ENCODE results near the gene OGA.

DNA sequence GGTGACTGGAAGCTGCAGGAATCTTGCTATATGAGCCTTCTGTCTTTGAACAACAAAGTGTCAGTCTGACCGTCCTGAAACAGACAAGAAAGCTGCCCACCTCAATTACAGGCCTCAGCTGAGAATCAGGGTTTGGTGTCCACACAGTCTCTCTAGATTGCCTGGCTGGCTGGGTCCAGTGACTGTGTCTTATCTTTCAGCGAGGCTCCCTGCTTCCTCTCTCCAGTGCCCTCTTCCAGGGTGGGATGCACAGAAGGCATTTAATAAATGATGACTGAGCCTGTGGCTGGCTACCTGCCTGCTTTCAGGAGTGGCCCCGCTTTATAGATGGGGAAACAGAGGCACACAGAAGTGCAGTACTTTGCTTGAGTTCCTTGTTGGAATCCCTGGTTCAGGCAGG, 69.7 kb downstream of the OGA start:
- TF ChIP-seq, protein P1, sequence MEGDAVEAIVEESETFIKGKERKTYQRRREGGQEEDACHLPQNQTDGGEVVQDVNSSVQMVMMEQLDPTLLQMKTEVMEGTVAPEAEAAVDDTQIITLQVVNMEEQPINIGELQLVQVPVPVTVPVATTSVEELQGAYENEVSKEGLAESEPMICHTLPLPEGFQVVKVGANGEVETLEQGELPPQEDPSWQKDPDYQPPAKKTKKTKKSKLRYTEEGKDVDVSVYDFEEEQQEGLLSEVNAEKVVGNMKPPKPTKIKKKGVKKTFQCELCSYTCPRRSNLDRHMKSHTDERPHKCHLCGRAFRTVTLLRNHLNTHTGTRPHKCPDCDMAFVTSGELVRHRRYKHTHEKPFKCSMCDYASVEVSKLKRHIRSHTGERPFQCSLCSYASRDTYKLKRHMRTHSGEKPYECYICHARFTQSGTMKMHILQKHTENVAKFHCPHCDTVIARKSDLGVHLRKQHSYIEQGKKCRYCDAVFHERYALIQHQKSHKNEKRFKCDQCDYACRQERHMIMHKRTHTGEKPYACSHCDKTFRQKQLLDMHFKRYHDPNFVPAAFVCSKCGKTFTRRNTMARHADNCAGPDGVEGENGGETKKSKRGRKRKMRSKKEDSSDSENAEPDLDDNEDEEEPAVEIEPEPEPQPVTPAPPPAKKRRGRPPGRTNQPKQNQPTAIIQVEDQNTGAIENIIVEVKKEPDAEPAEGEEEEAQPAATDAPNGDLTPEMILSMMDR (IDR thresholded peaks at IDR 0.05), result no peak
- TF ChIP-seq POLR2A (IDR thresholded peaks at IDR 0.05), result no peak

Measured in testis (tissue), 2 donors.